Amygdala (tissue), 56 donors: ENCODE data around the gene EIF5.
A peak's percentile ranks its signal among the peaks of the same experiment; 100 is the strongest.

Experiments
- DNase-seq, 56 donors: peaks; one replicate each; lab custom pipeline; 2025; lab: John Stamatoyannopoulos, UW

The EIF5 gene

DNA sequence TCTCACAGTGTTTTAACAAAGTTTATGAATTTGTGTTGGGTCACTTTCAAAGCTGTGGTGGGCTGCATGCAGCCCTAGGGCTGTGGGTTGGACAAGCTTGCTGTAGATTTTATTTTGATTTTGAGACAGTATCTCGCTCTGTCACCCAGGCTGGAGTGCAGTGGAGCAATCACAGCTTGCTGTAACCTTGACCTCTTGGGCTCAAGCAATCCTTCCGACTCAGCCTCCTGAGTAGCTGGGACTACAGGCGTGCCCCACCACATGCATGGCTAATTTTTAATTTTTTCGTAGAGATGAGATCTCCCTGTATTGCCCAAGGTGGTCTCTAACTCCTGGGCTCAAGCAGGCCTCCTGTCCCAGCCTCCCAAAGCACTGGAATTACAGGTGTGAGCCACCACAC lies 56.6 kb downstream of the EIF5 start:
- DNase-seq: no peak

DNA sequence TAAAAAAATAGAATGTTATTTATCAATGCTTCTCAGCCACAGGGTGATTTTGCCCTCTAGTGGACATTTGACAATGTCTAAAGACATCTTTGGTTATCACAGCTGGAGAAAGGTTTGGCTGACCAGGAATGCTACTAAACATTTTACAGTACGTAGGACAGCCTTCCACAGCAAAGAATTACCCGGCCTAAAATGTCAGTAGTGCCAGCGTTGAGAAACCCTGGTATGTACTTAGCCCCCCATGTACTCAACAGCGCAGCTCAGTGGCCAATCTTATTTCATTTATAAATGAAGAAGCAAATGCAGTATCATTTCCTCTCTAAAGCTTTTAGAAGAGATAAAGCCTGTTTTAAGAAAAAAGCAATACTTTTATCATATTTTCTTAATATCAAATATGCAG lies 57.0 kb downstream of the EIF5 start:
- DNase-seq: peak in 2 of 56 donors; percentile 12 to 15

DNA sequence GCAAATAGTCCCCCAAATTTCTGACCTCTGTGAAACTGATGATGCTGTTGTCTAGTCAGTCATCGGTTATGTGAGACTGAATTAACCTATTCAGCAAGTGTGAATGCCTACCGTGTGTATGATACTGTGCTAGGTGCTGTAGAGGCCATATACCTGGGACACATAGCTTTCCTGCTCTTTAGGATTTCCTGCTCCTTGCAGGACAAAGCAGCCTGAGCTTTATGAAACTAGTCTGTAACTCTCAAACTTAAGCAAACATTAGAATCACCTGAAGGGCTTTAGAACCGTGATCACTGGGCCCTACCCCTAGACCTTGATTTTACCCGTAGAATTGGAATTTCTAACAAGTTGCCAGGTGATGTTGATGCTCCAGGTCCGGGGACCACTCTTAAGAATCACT lies 58.1 kb downstream of the EIF5 start:
- DNase-seq: no peak

DNA sequence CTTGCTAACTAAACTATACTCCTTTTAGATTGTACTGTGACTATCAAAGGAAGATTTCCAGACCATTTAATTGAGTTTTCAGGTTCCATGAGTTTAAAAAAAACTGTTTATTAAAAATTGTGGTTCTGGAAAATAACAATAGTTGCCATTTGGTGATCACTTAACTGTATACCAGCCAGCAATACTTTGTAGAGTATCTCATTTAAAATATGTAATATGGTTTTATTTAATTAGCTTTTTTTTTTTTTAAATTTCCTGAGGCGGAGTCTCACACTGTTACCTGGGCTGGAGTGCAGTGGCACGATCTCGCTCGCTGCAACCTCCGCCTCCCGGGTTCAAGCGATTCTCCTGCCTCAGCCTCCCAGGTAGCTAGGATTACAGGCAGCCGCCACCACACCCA lies 58.5 kb downstream of the EIF5 start:
- no peak for DNase-seq

DNA sequence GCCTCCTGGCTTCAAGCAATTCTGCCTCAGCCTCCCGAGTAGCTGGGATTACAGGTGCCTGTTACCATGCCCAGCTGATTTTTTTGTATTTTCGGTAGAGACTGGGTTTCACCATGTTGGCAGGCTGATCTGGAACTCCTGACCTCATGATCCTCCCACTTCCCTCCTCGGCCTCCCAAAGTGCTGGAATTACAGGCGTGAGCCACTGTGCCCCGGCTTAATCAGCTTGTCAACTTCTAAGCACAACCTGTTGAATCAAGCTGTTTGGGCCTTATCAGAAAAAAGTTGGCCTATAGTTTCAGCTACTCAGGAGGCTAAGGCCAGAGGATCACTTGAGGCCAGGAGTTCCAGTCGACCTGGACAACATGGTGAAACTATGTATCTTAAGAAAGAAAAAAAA lies 59.0 kb downstream of the EIF5 start:
- DNase-seq: no peak

DNA sequence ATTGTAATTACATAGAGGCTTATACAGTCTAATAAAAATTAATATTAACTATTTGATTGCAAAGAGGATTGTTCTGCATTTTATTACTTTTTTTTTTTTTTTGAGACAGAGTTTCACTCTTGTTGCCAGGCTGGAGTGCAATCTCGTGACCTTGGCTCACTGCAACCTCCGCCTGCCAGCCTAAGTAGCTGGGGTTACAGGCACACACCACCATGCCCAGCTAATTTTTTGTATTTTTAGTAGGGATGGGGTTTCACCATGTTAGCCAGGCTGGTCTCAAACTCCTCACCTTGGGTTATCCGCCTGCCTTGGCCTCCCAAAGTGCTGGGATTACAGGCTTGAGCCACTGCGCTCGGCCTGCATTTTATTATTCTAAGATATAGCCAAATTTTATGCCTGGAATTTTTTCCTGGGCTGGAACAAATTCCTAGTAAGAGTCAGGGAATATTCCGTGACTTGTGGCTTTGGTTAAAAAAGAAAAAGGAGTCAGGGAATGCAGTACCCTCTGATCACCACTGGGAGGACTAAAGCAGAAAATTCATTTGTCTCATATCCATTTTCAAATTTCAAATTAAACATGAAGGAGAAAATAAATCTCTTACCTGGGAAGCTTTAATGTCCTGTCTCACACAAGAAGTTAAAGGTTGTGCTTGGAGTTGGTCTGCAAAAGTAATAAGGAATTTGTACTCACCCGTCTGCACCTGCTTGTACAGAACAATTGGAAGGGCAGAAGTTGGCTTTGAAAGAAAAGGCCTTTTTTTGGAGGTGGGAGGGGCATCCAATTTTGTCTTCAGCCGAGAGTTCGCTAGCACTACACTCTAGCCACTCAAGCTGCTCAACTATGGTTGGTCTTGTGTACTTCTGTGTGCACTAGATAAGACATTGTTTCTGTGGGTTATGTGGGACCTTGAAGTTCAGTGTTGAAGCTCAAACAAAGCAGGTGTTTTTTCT lies 59.9 kb downstream of the EIF5 start:
- DNase-seq: no peak
